Measurements from ENCODE around the gene SFTPB.
"Not testable (repeated sequence)": the region's sequence is repeated elsewhere in the genome, so short reads cannot be mapped to it uniquely, and the experiment has no call there.

SFTPB gene

GRCh38 chr2:85668009-85668856 is at the start of gene SFTPB:
Gene SFTPB, minus strand, starts transcription at chr2:85668199. Its CDS starts 16 bp downstream, at chr2:85668183.
- no peak for DNase-seq

GRCh38 chr2:85717308-85718008 is 49.5 kb upstream of the SFTPB start:
- DNase-seq = no peak

- DNase-seq = no peak
These were observed 48.4 kb upstream of the SFTPB start for GRCh38 chr2:85716346-85716914.

- DNase-seq = no peak
These were observed 46.8 kb upstream of the SFTPB start for GRCh38 chr2:85714841-85715240.

- not testable (repeated sequence) for DNase-seq
These were observed 46.4 kb upstream of the SFTPB start for GRCh38 chr2:85714421-85714820.

- no peak for DNase-seq
These were observed 45.8 kb upstream of the SFTPB start for GRCh38 chr2:85713836-85714235.

GRCh38 chr2:85712849-85713612 is 45.0 kb upstream of the SFTPB start:
- DNase-seq = no peak

- no peak for DNase-seq
These were observed 44.3 kb upstream of the SFTPB start for GRCh38 chr2:85712336-85712735.

GRCh38 chr2:85711578-85712060 is 43.6 kb upstream of the SFTPB start:
- DNase-seq = no peak

- no peak for DNase-seq
These were observed 42.9 kb upstream of the SFTPB start for GRCh38 chr2:85710687-85711577.

- DNase-seq = no peak
These were observed 41.4 kb upstream of the SFTPB start for GRCh38 chr2:85709401-85709811.

GRCh38 chr2:85708641-85709040 is 40.6 kb upstream of the SFTPB start:
- no peak for DNase-seq

- peak; percentile 90 for DNase-seq
These were observed 39.3 kb upstream of the SFTPB start for GRCh38 chr2:85707304-85707703.

- DNase-seq = no peak
These were observed 38.7 kb upstream of the SFTPB start for GRCh38 chr2:85706599-85707296.

GRCh38 chr2:85706063-85706462 is 38.1 kb upstream of the SFTPB start:
- no peak for DNase-seq

GRCh38 chr2:85705680-85706039 is 37.7 kb upstream of the SFTPB start:
- DNase-seq = no peak

- DNase-seq = peak; percentile 67
These were observed 37.0 kb upstream of the SFTPB start for GRCh38 chr2:85704800-85705679.

GRCh38 chr2:85704038-85704437 is 36.0 kb upstream of the SFTPB start:
- no peak for DNase-seq

GRCh38 chr2:85703329-85703728 is 35.3 kb upstream of the SFTPB start:
- no peak for DNase-seq

GRCh38 chr2:85702800-85703199 is 34.8 kb upstream of the SFTPB start:
- no peak for DNase-seq
